K562 (cell line): ENCODE measurements around the gene LEPROT. TPM values are rescaled to one million over a fixed set of nuclear protein-coding genes. Genes with fewer than 3 reads are reported as not detected.

Source experiments
- ARID2 ChIP-seq: fragments of 450-650 bp; IDR thresholded peaks from 2 replicates; pipeline ENCODE4 v1.6.1; 2017; ENCODE audit warnings: antibody characterized with exemption, mild to moderate bottlenecking
- BCLAF1 ChIP-seq, 2 experiments: fragments of 450-650 bp in 1 of 2; IDR thresholded peaks; 2 replicates each; pipeline ENCODE4 v1.6.1; 2011 to 2017; ENCODE audit warnings: low read depth in 2 of 2, antibody characterized with exemption in 1 of 2, borderline replicate concordance in 1 of 2, low read length in 1 of 2, mild to moderate bottlenecking in 1 of 2, mixed read lengths in 1 of 2; ENCODE audit not compliant: control insufficient read depth in 1 of 2
- BDP1 ChIP-seq: IDR thresholded peaks from 3 replicates; pipeline ENCODE4 v1.6.1; 2011; ENCODE audit not compliant: insufficient read length, insufficient read depth
- CEBPB ChIP-seq: fragments of 450-650 bp; IDR thresholded peaks from 2 replicates; pipeline ENCODE4 v1.6.1; 2016; ENCODE audit warnings: missing genetic modification characterization, missing compliant biosample characterization
- CHCHD3 ChIP-seq: fragments of 250-450 bp; sonication (Bioruptor Pico); IDR thresholded peaks from 2 replicates; pipeline ENCODE4 v2.1.2; 2022; ENCODE audit warnings: mild to moderate bottlenecking
- CREB3L1 ChIP-seq: fragments of 450-650 bp; IDR thresholded peaks from 2 replicates; pipeline ENCODE4 v1.6.1; 2014; ENCODE audit warnings: low read depth, mild to moderate bottlenecking, moderate library complexity, borderline replicate concordance
- DNMT1 ChIP-seq: fragments of 450-650 bp; IDR thresholded peaks from 2 replicates; pipeline ENCODE4 v1.6.1; 2016; ENCODE audit warnings: antibody characterized with exemption, mild to moderate bottlenecking
- ELF1 ChIP-seq: fragments of 200-800 bp; sonication (Bioruptor generic); IDR thresholded peaks from 2 replicates; pipeline ENCODE4 v1.6.1; 2016; ENCODE audit warnings: missing genetic modification characterization, missing compliant biosample characterization
- FIP1L1 ChIP-seq: fragments of 200-400 bp; formaldehyde crosslinking; IDR thresholded peaks from 2 replicates; pipeline ENCODE4 v1.6.1; 2018; ENCODE audit warnings: mild to moderate bottlenecking, low read depth, low read length; ENCODE audit not compliant: poor library complexity, severe bottlenecking
- HDAC2 ChIP-seq: fragments of 450-650 bp; IDR thresholded peaks from 2 replicates; pipeline ENCODE4 v1.6.1; 2016; ENCODE audit warnings: mild to moderate bottlenecking
- HDAC8 ChIP-seq: fragments of 450-650 bp; IDR thresholded peaks from 2 replicates; pipeline ENCODE4 v1.6.1; 2016; ENCODE audit warnings: mild to moderate bottlenecking, missing genetic modification characterization, moderate library complexity, missing compliant biosample characterization
- KLF16 ChIP-seq: IDR thresholded peaks from 2 replicates; pipeline ENCODE4 v1.6.1; 2016; ENCODE audit warnings: antibody characterized with exemption
- MBD1 ChIP-seq: fragments of 250-450 bp; sonication (Bioruptor Pico); IDR thresholded peaks from 2 replicates; pipeline ENCODE4 v1.8.0; 2022; ENCODE audit warnings: inconsistent platforms
- MLX ChIP-seq, 2 experiments: fragments of 450-650 bp in 1 of 2; sonication (generic) in 1 of 2; formaldehyde crosslinking; conservative IDR thresholded peaks; 2 replicates each; pipeline versions ENCODE4 v1.4.0 to v1.8.1; 2020 to 2022; ENCODE audit warnings: mild to moderate bottlenecking in 1 of 2, missing genetic modification reagents in 1 of 2
- RBM22 ChIP-seq: fragments of 200-400 bp; formaldehyde crosslinking; IDR thresholded peaks from 2 replicates; pipeline ENCODE4 v1.6.1; 2018; ENCODE audit warnings: low read length, low read depth; ENCODE audit not compliant: poor library complexity, severe bottlenecking
- RFX5 ChIP-seq: IDR thresholded peaks from 2 replicates; pipeline ENCODE4 v1.6.1; 2011; ENCODE audit warnings: low read depth, mild to moderate bottlenecking, improper control_type of control experiment, low read length
- SOX6 ChIP-seq: fragments of 450-650 bp; IDR thresholded peaks from 2 replicates; pipeline ENCODE4 v1.6.1; 2014; ENCODE audit warnings: mild to moderate bottlenecking
- SPI1 ChIP-seq: IDR thresholded peaks from 2 replicates; pipeline ENCODE4 v1.6.1; 2011; ENCODE audit warnings: low read depth, low read length, control low read depth, borderline replicate concordance
- SREBF2 ChIP-seq: sonication (generic); formaldehyde crosslinking; IDR thresholded peaks from 2 replicates; pipeline ENCODE4 v1.4.0; 2020; ENCODE audit warnings: mild to moderate bottlenecking, missing genetic modification reagents
- SUPT5H ChIP-seq: fragments of 450-650 bp; IDR thresholded peaks from 2 replicates; pipeline ENCODE4 v1.6.1; 2016
- ZNF253 ChIP-seq: fragments of 250-450 bp; sonication (Bioruptor Pico); conservative IDR thresholded peaks from 2 replicates; pipeline ENCODE4 v1.6.1; 2021; ENCODE audit warnings: mild to moderate bottlenecking
- ZNF41 ChIP-seq: fragments of 250-450 bp; sonication (Bioruptor Pico); conservative IDR thresholded peaks from 2 replicates; pipeline ENCODE4 v1.4.0; 2020; ENCODE audit warnings: mild to moderate bottlenecking
- polyA plus RNA-seq, 8 experiments: library from polyadenylated mRNA; depleted of rRNA in 4 of 8; stranded (reverse) in 5 of 8; unstranded in 3 of 8; fragments of >200 nt; fragmentation: Nextera tagmentation in 2 of 8; fragmentation: Illumina TruSeq in 1 of 8; extraction: Ambion mirVana in 2 of 8; extraction: Trizol in 1 of 8; gene quantifications; 2 replicates each; pipeline versions ENCODE4 v1.2.1 to v1.2.3, GENCODE V29; 2011 to 2014; ENCODE audit warnings: inconsistent platforms in 1 of 8, missing spikeins in 1 of 8
- total RNA-seq, 7 experiments: library from RNA; depleted of rRNA in 6 of 7; stranded (reverse); fragments of >200 nt in 6 of 7; fragmentation: Illumina TruSeq in 2 of 7; extraction: Trizol in 2 of 7; gene quantifications; 2 replicates each; pipeline versions ENCODE4 v1.2.1 to v1.2.3, GENCODE V29; 2011 to 2021; ENCODE audit warnings: low replicate concordance in 1 of 7

LEPROT gene
- total and polyA plus RNA-seq, 9 of the 15 experiments (the other 6 are each of a cell fraction or from before 2014, with no cell fraction given) = 28.1 to 97.5 (median 45.8) TPM

GRCh38 chr1:65412256-65412983 is 8.0 kb upstream of the LEPROT start (continued):
- TF ChIP-seq MBD1 (CRISPR knock-in tag) = no peak
- no peak for TF ChIP-seq ELF1
- TF ChIP-seq CHCHD3 (CRISPR knock-in tag) = 0 out of 2 replicates have a peak, but pooled peaks have one; percentile 14
- no peak for TF ChIP-seq RFX5
- no peak for TF ChIP-seq BDP1
- no peak for TF ChIP-seq RBM22
- no peak for TF ChIP-seq MLX (CRISPR knock-in tag; conservative IDR thresholded peaks at IDR 0.05)
- TF ChIP-seq SPI1 = peak; percentile 42; the same call in 1 of the 2 replicates
- peak; percentile 86 for TF ChIP-seq HDAC2
- TF ChIP-seq BCLAF1 (IDR thresholded peaks at IDR 0.05; ENCODE audit: borderline replicate concordance in 1 of 2, control insufficient read depth in 1 of 2, low read depth in 2 of 2, low read length in 1 of 2) = no peak; a peak in 1 of 4 replicates
- no peak for TF ChIP-seq ZNF253
- peak; percentile 99 for TF ChIP-seq SOX6
- TF ChIP-seq HDAC8 (tag) = no peak
- no peak for TF ChIP-seq CEBPB (tag)
- TF ChIP-seq KLF16 = peak; percentile 98
- TF ChIP-seq ZNF41 = no peak
- no peak for TF ChIP-seq ARID2
- no peak for TF ChIP-seq SUPT5H
- no peak for TF ChIP-seq SREBF2
- peak; percentile 23; the same call in 1 of the 2 replicates for TF ChIP-seq CREB3L1
- TF ChIP-seq DNMT1 = no peak
- no peak for TF ChIP-seq FIP1L1
